ENCODE results near the gene PDIA2.

- TF ChIP-seq CTCF (IDR thresholded peaks at IDR 0.05) (no peak), REST (IDR thresholded peaks at IDR 0.05; ENCODE audit: insufficient read depth in 1 of 2, low read depth in 2 of 2, low read length in 1 of 2) (no peak), POLR2AphosphoS5 (IDR thresholded peaks at IDR 0.05; ENCODE audit: low read depth, low read length) (no peak), TCF7L2 (IDR thresholded peaks at IDR 0.05; ENCODE audit: low read depth, low read length) (no peak)
These were observed 1.2 kb upstream of the PDIA2 start for GRCh38 chr16:281660-282255.
